Smooth muscle cell (in vitro differentiated cells): ENCODE measurements around the gene SEM1. TPM values are rescaled to one million over a fixed set of nuclear protein-coding genes. Genes with fewer than 3 reads are reported as not detected.
A peak's percentile ranks its signal among the peaks of the same experiment; 100 is the strongest.

ENCODE experiments used
- DNase-seq: peaks from one replicate; lab custom pipeline; 2025; ENCODE audit not compliant: unreplicated experiment; lab: John Stamatoyannopoulos, UW
- H2AFZ ChIP-seq: fragments of 200-600 bp; sonication (generic); 2 replicates; pipeline ENCODE4 v1.6.0; 2016; ENCODE audit warnings: antibody characterized with exemption, low read depth, mild to moderate bottlenecking
- H3F3A ChIP-seq: fragments of 200-600 bp; sonication (generic); 2 replicates; pipeline ENCODE4 v1.6.0; 2017; ENCODE audit warnings: antibody characterized with exemption, low read depth
- H3K27ac ChIP-seq: fragments of 200-600 bp; sonication (generic); 2 replicates; pipeline ENCODE4 v1.5.1; 2016; ENCODE audit warnings: low read depth, mild to moderate bottlenecking
- H3K27me3 ChIP-seq: fragments of 200-600 bp; sonication (generic); 2 replicates; pipeline ENCODE4 v1.6.1; 2016; ENCODE audit warnings: low read depth, mild to moderate bottlenecking
- H3K36me3 ChIP-seq: fragments of 200-600 bp; sonication (generic); 2 replicates; pipeline ENCODE4 v1.5.1; 2016; ENCODE audit warnings: low read depth
- H3K4me1 ChIP-seq: fragments of 200-600 bp; sonication (generic); 2 replicates; pipeline ENCODE4 v1.5.1; 2016; ENCODE audit warnings: low read depth
- H3K4me2 ChIP-seq: fragments of 200-600 bp; sonication (generic); 2 replicates; pipeline ENCODE4 v1.6.0; 2016; ENCODE audit warnings: mild to moderate bottlenecking
- H3K4me3 ChIP-seq: fragments of 200-600 bp; sonication (generic); 2 replicates; pipeline ENCODE4 v1.5.1; 2016; ENCODE audit warnings: mild to moderate bottlenecking
- H3K79me2 ChIP-seq: fragments of 200-600 bp; sonication (generic); 2 replicates; pipeline ENCODE4 v1.6.0; 2016; ENCODE audit warnings: low read depth, mild to moderate bottlenecking
- H3K9ac ChIP-seq: fragments of 200-600 bp; sonication (generic); 2 replicates; pipeline ENCODE4 v1.6.0; 2016; ENCODE audit warnings: low read depth
- H3K9me3 ChIP-seq: fragments of 200-600 bp; sonication (generic); replicated peaks from 2 replicates; pipeline ENCODE4 v1.5.1; 2016; ENCODE audit warnings: low read depth
- H4K20me1 ChIP-seq: fragments of 200-600 bp; sonication (generic); 2 replicates; pipeline ENCODE4 v1.6.0; 2016; ENCODE audit warnings: low read depth
- WGBS: methylation state at CpG from one replicate; pipeline ENCODE4 v1.1.7; 2016; ENCODE audit warnings: low lambda C conversion rate; 5-methylcytosine and 5-hydroxymethylcytosine counted together
- polyA plus RNA-seq: library from polyadenylated mRNA; unstranded; fragments of >200 nt; fragmentation: Nextera tagmentation; extraction: Ambion mirVana; gene quantifications from 2 replicates; pipeline ENCODE4 v1.2.1, GENCODE V29; 2016
- total RNA-seq: library from RNA; depleted of rRNA; stranded (reverse); fragments of >200 nt; gene quantifications from 2 replicates; pipeline ENCODE4 v1.2.3, GENCODE V29; 2014
- TF ChIP-seq, protein P1 (sequence below): fragments of 200-600 bp; sonication (generic); IDR thresholded peaks from 2 replicates; pipeline ENCODE4 v1.5.1; 2017; ENCODE audit warnings: borderline replicate concordance, mild to moderate bottlenecking, antibody characterized with exemption; ENCODE audit not compliant: insufficient read depth, poor library complexity, severe bottlenecking

Gene SEM1
- total and polyA plus RNA-seq, 2 experiments from 2014 or later, result 26.3 to 272 TPM

DNA sequence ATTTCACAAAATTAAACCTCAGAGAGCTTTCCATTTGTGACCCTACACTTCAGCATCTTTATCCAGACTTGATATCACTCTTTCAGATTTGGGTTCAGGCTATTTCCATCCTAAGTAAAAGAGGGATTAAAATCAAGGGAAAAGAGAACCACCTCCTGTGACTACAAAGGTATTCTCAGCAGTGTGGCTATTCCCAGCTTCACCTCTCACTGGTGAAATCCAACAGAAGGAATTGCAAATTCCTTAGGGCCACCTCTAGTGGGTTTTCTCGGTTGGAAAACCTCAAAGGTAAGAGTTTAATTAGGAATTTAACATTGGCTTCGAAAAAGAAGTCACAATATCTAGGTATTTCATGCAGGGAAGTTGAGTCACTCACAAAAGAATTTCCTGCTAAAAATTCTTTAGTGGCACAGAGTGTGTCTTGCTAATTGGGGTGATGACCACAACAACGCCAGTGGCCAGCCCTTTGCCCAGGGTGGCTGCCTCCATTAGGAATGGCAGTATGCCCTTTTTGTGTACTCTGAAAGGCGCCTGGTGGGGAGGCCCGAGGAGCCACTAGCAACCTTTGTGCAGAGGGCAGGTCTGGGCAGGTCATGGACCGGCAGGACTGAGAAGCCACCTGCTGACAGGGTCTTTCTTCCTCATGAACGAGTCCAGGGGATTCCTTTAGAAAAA lies 52.2 kb downstream of the SEM1 start:
- Histone ChIP-seq H3K9me3 (no peaks in the 10 kb centered on the region), H3K27me3 (no peaks in the 10 kb centered on the region), H3K36me3 (no peaks in the 10 kb centered on the region), H3F3A (no peaks in the 10 kb centered on the region), H3K4me3 (no peak overlapping the region), H3K27ac (no peak overlapping the region), H3K4me1 (peaks cover 10% of the 10 kb centered on the region), H3K9ac (no peak overlapping the region), H3K4me2 (no peak overlapping the region), H3K79me2 (no peaks in the 10 kb centered on the region), H2AFZ (no peak overlapping the region), H4K20me1 (no peaks in the 10 kb centered on the region)
- TF ChIP-seq, protein P1, sequence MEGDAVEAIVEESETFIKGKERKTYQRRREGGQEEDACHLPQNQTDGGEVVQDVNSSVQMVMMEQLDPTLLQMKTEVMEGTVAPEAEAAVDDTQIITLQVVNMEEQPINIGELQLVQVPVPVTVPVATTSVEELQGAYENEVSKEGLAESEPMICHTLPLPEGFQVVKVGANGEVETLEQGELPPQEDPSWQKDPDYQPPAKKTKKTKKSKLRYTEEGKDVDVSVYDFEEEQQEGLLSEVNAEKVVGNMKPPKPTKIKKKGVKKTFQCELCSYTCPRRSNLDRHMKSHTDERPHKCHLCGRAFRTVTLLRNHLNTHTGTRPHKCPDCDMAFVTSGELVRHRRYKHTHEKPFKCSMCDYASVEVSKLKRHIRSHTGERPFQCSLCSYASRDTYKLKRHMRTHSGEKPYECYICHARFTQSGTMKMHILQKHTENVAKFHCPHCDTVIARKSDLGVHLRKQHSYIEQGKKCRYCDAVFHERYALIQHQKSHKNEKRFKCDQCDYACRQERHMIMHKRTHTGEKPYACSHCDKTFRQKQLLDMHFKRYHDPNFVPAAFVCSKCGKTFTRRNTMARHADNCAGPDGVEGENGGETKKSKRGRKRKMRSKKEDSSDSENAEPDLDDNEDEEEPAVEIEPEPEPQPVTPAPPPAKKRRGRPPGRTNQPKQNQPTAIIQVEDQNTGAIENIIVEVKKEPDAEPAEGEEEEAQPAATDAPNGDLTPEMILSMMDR, result no peak
- DNase-seq, result no peak
- WGBS, result 49% methylated on average over 7 of the region's 7 CpGs

DNA sequence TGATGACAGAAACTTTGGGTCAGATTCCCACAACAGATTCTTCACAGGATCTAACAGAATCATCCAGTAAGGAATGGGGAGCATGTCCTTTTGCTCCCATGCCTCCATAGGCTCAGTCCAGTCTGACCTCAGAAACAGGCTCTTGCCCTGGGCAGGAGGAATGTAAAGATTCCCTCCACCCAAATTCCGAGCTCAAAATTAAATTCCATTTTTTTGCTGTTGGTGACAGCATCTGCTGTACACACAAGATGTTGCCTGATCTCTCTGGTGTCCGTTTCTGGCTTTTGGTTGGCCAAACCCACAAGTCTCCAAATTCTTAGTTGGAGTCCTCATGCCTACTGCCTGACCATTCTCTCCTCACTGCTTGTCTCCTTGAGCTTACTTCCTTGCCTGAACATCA lies 53.7 kb downstream of the SEM1 start:
- no peaks in the 10 kb centered on the region for H4K20me1 ChIP-seq
- 92% methylated on average over 2 of the region's 2 CpGs for WGBS
- TF ChIP-seq, protein P1, result no peak

DNA sequence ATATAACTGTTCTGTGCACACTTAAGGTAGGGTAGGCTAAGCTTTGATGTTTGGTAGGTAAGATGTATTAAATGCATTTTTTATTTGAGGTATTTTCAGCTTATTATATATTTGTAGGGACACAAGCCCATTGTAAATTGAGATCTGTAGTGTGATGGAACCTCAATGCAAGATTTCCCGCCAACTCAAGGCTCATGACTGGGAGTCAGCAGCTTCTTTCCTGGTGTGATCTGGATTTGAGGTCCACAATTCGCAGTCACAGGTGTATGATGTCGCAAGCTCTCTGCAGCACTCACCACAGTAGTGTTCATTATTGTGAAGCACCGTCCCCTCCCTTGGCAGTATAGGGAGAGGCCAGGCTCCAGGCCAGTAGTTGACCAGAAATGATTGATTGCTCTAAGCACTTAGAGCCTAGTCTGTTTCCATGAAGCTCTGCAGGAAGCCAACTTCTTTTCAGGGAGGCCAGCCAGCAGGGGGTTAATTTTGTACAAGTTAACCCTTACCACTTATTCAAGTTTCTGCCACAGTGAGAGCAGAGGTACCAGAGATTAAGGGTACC lies 54.9 kb downstream of the SEM1 start:
- DNase-seq, result no peak
- H2AFZ ChIP-seq, result no peak overlapping the region
- H3K9me3 ChIP-seq, result peaks cover 5% of the 10 kb centered on the region
- H3K36me3 ChIP-seq, result no peaks in the 10 kb centered on the region
- no peaks in the 10 kb centered on the region for H3K79me2 ChIP-seq
- no peaks in the 10 kb centered on the region for H3K27me3 ChIP-seq
- H4K20me1 ChIP-seq, result no peaks in the 10 kb centered on the region
- H3K4me2 ChIP-seq, result no peak overlapping the region
- H3K4me1 ChIP-seq, result peaks cover 10% of the 10 kb centered on the region
- no peak overlapping the region for H3K9ac ChIP-seq
- H3K4me3 ChIP-seq, result no peak overlapping the region
- 90% methylated on average over 4 of the region's 4 CpGs for WGBS
- no peaks in the 10 kb centered on the region for H3F3A ChIP-seq
- TF ChIP-seq, protein P1, result no peak
- no peak overlapping the region for H3K27ac ChIP-seq

More for the DNA sequence above, 53.7 kb downstream of the SEM1 start:
- H3K9me3 ChIP-seq, result peaks cover 5% of the 10 kb centered on the region
- no peak overlapping the region for H3K27ac ChIP-seq
- H2AFZ ChIP-seq, result no peak overlapping the region
- H3K9ac ChIP-seq, result no peak overlapping the region
- H3K4me3 ChIP-seq, result no peak overlapping the region
- H3K36me3 ChIP-seq, result no peaks in the 10 kb centered on the region
- DNase-seq, result no peak
- no peaks in the 10 kb centered on the region for H3F3A ChIP-seq
- H3K4me1 ChIP-seq, result peaks cover 10% of the 10 kb centered on the region
- H3K79me2 ChIP-seq, result no peaks in the 10 kb centered on the region
- H3K4me2 ChIP-seq, result no peak overlapping the region
- no peaks in the 10 kb centered on the region for H3K27me3 ChIP-seq

DNA sequence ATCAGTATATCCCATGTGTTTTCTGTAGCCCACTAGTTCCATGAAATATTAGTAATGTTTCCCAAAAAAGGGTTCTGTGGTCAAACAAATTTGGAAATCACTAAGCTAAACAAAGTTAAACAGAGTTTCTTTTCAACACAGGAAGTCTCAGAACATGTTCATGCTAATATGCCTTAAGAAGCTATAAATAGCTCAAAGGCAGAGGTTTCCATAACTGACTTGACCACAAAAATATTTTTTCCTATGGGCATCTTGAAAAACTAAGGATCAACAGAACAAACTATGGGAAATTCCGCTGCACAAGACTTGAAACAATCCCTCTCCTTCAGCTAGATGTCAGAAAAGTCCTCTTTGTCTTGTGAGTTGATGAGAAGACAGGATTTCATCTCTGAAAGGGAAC lies 59.7 kb downstream of the SEM1 start:
- Histone ChIP-seq H2AFZ (no peak overlapping the region), H3K4me2 (peak overlapping the region; percentile 27)
- no peak for DNase-seq

More for the DNA sequence above, 59.7 kb downstream of the SEM1 start:
- WGBS, result 59% methylated on average over 1 of the region's 1 CpG
- Histone ChIP-seq H3K4me1 (no peaks in the 10 kb centered on the region), H3K27ac (no peak overlapping the region), H3K4me3 (no peak overlapping the region), H3F3A (no peaks in the 10 kb centered on the region), H3K27me3 (peaks cover 5% of the 10 kb centered on the region), H3K9ac (no peak overlapping the region), H3K36me3 (no peaks in the 10 kb centered on the region), H3K9me3 (peaks cover 5% of the 10 kb centered on the region), H4K20me1 (no peaks in the 10 kb centered on the region), H3K79me2 (no peaks in the 10 kb centered on the region)
- TF ChIP-seq, protein P1, result no peak
